ENCODE data around the gene PCNA.
"Not testable (repeated sequence)": the region's sequence is repeated elsewhere in the genome, so short reads cannot be mapped to it uniquely, and the experiment has no call there.

- TF ChIP-seq, protein P1, sequence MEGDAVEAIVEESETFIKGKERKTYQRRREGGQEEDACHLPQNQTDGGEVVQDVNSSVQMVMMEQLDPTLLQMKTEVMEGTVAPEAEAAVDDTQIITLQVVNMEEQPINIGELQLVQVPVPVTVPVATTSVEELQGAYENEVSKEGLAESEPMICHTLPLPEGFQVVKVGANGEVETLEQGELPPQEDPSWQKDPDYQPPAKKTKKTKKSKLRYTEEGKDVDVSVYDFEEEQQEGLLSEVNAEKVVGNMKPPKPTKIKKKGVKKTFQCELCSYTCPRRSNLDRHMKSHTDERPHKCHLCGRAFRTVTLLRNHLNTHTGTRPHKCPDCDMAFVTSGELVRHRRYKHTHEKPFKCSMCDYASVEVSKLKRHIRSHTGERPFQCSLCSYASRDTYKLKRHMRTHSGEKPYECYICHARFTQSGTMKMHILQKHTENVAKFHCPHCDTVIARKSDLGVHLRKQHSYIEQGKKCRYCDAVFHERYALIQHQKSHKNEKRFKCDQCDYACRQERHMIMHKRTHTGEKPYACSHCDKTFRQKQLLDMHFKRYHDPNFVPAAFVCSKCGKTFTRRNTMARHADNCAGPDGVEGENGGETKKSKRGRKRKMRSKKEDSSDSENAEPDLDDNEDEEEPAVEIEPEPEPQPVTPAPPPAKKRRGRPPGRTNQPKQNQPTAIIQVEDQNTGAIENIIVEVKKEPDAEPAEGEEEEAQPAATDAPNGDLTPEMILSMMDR (optimal IDR thresholded peaks at IDR 0.05 in 1 of 3, IDR thresholded peaks at IDR 0.05 in 1 of 3, conservative IDR thresholded peaks at IDR 0.05 in 1 of 3; ENCODE audit: extremely low read depth in 1 of 3, insufficient read depth in 2 of 3, low read length in 3 of 3): not testable (repeated sequence)
- not testable (repeated sequence) for TF ChIP-seq EZH2 (IDR thresholded peaks at IDR 0.05; ENCODE audit: low read length)
Observed at GRCh38 chr20:5099909-5100308, 19.8 kb downstream of the PCNA start.

Data from keratinocyte (primary cell).